RCC 7860 (cell line): ENCODE results near the gene MAPRE2.

Source experiments
- DNase-seq: peaks from one replicate; pipeline ENCODE4 v3.0.0-alpha.2; 2015; ENCODE audit warnings: low spot score
- FAIRE-seq: peaks from 2 replicates; lab custom pipeline; 2012; peaks lifted over from hg19 to GRCh38; lab: Jason Lieb, UNC

Gene MAPRE2

GRCh38 chr18:35032113-35032512 lies 9.1 kb upstream of the MAPRE2 start:
- no peak for DNase-seq
- no peak for FAIRE-seq

- FAIRE-seq (no peak), DNase-seq (no peak)
Observed at GRCh38 chr18:35038029-35038428, 3.2 kb upstream of the MAPRE2 start.

- DNase-seq (no peak), FAIRE-seq (no peak)
Observed at GRCh38 chr18:35038881-35039491, 2.2 kb upstream of the MAPRE2 start.

GRCh38 chr18:35040638-35040987 lies 600 bp upstream of the MAPRE2 start:
- FAIRE-seq (no peak), DNase-seq (no peak)

- DNase-seq = no peak
- FAIRE-seq = no peak
Observed at GRCh38 chr18:35041815-35042387, 688 bp downstream of the MAPRE2 start.

GRCh38 chr18:35042389-35043071 lies 1.3 kb downstream of the MAPRE2 start:
- no peak for DNase-seq

GRCh38 chr18:35043207-35043606 lies 2.0 kb downstream of the MAPRE2 start:
- FAIRE-seq = no peak
- DNase-seq = no peak

More at GRCh38 chr18:35042389-35043071, 1.3 kb downstream of the MAPRE2 start:
- no peak for FAIRE-seq

GRCh38 chr18:35045121-35045520 lies 3.9 kb downstream of the MAPRE2 start:
- FAIRE-seq (no peak), DNase-seq (no peak)

- FAIRE-seq (no peak), DNase-seq (no peak)
Observed at GRCh38 chr18:35045806-35046205, 4.6 kb downstream of the MAPRE2 start.

- DNase-seq (no peak), FAIRE-seq (no peak)
Observed at GRCh38 chr18:35047697-35048292, 6.6 kb downstream of the MAPRE2 start.

GRCh38 chr18:35049111-35050027 lies 8.2 kb downstream of the MAPRE2 start:
- DNase-seq = no peak
- no peak for FAIRE-seq

GRCh38 chr18:35050028-35050546 lies 8.9 kb downstream of the MAPRE2 start:
- DNase-seq = no peak
- FAIRE-seq = no peak

GRCh38 chr18:35050705-35051195 lies 9.5 kb downstream of the MAPRE2 start:
- FAIRE-seq (no peak), DNase-seq (no peak)

GRCh38 chr18:35051641-35052377 lies 10.6 kb downstream of the MAPRE2 start:
- FAIRE-seq (no peak), DNase-seq (no peak)

GRCh38 chr18:35054401-35054800 lies 13.2 kb downstream of the MAPRE2 start:
- DNase-seq (no peak), FAIRE-seq (no peak)

GRCh38 chr18:35055105-35055504 lies 13.9 kb downstream of the MAPRE2 start:
- no peak for FAIRE-seq

GRCh38 chr18:35055726-35056125 lies 14.5 kb downstream of the MAPRE2 start:
- DNase-seq (no peak), FAIRE-seq (no peak)

More at GRCh38 chr18:35055105-35055504, 13.9 kb downstream of the MAPRE2 start:
- no peak for DNase-seq

GRCh38 chr18:35059280-35059927 lies 18.2 kb downstream of the MAPRE2 start:
- DNase-seq (no peak), FAIRE-seq (no peak)

- no peak for DNase-seq
Observed at GRCh38 chr18:35060122-35060815, 19.1 kb downstream of the MAPRE2 start.

More at GRCh38 chr18:35060122-35060815, 19.1 kb downstream of the MAPRE2 start:
- FAIRE-seq = no peak
